ENCODE measurements around the gene TRIP11. TPM values are rescaled to one million over a fixed set of nuclear protein-coding genes. Genes with fewer than 3 reads are reported as not detected.

TRIP11 gene
- total and polyA plus RNA-seq, 2 of the 13 experiments (the other 11 are each of a cell fraction or from before 2014, with no cell fraction given) = 10.9 to 32.8 TPM

DNA sequence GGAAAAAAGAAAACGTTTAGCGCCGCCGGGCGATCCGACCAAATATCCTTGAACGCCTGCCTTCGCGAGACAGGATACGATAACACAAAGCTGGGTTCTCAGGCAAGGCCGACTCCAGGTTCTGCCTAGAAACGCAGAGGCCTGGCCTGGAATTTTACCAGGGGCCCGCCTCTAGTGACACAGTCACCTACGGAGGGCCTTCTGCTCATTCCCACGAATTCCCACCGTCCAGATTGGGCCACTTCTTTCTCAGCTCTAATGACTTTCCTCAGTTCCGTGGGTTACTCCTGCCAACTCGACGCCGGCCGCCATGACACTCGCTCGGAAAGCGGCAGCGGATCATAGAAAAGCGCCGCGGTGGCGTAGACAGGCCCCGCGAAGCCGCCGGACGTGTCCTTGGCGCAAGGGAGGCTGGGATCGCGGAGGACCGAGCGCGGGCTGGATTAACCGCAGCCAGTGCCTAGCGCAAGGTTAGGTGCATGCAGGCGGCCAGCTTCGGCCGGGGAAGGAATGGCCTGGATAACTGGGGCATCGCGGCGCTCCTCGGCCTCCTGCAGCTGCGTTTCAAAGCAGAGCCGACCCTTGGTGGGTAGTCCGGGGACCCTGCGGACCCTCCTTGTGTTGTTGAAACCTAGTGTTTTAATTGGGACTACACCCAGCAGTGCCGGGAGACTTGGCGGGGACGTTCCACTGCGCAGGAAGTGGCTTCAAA is at the start of gene TRIP11 (continued):
- TF ChIP-seq ZNF792 (CRISPR knock-in tag; IDR thresholded peaks at IDR 0.05) (peak; percentile 45; the same call in 1 of the 2 replicates), ZNF747 (CRISPR knock-in tag; IDR thresholded peaks at IDR 0.05; ENCODE audit: borderline replicate concordance) (peak; percentile 70; the same call in 1 of the 2 replicates), HMG20B (CRISPR knock-in tag; conservative IDR thresholded peaks at IDR 0.05) (no peak; the same call in 1 of the 2 replicates), NFATC3 (CRISPR knock-in tag; IDR thresholded peaks at IDR 0.05) (no peak), TCF12 (IDR thresholded peaks at IDR 0.05) (no peak), TCF12 (CRISPR knock-in tag; IDR thresholded peaks at IDR 0.05) (no peak), NFIB (CRISPR knock-in tag; IDR thresholded peaks at IDR 0.05; ENCODE audit: borderline replicate concordance) (no peak), MIER3 (CRISPR knock-in tag; IDR thresholded peaks at IDR 0.05; ENCODE audit: borderline replicate concordance) (peak; percentile 96; the same call in 1 of the 2 replicates), ZFP1 (CRISPR knock-in tag; IDR thresholded peaks at IDR 0.05) (no peak; the same call in 1 of the 2 replicates), PAX8 (CRISPR knock-in tag; IDR thresholded peaks at IDR 0.05; ENCODE audit: borderline replicate concordance) (peak; percentile 72; the same call in 1 of the 2 replicates), SNRNP70 (IDR thresholded peaks at IDR 0.05; ENCODE audit: low read depth, low read length) (no peak), ZNF136 (CRISPR knock-in tag; IDR thresholded peaks at IDR 0.05; ENCODE audit: low read depth) (no peak), HMGA1 (CRISPR knock-in tag; conservative IDR thresholded peaks at IDR 0.05) (no peak), ZNF768 (CRISPR knock-in tag; IDR thresholded peaks at IDR 0.05) (peak; percentile 55)
- TF ChIP-seq, protein P1, sequence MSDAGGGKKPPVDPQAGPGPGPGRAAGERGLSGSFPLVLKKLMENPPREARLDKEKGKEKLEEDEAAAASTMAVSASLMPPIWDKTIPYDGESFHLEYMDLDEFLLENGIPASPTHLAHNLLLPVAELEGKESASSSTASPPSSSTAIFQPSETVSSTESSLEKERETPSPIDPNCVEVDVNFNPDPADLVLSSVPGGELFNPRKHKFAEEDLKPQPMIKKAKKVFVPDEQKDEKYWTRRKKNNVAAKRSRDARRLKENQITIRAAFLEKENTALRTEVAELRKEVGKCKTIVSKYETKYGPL (CRISPR knock-in tag; IDR thresholded peaks at IDR 0.05) = 0 out of 2 replicates have a peak, but pooled peaks have one; percentile 30
- TF ChIP-seq, protein P2, sequence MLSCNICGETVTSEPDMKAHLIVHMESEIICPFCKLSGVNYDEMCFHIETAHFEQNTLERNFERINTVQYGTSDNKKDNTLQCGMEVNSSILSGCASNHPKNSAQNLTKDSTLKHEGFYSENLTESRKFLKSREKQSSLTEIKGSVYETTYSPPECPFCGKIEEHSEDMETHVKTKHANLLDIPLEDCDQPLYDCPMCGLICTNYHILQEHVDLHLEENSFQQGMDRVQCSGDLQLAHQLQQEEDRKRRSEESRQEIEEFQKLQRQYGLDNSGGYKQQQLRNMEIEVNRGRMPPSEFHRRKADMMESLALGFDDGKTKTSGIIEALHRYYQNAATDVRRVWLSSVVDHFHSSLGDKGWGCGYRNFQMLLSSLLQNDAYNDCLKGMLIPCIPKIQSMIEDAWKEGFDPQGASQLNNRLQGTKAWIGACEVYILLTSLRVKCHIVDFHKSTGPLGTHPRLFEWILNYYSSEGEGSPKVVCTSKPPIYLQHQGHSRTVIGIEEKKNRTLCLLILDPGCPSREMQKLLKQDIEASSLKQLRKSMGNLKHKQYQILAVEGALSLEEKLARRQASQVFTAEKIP (CRISPR knock-in tag; IDR thresholded peaks at IDR 0.05; ENCODE audit: borderline replicate concordance) = no peak
- TF ChIP-seq, protein P3, sequence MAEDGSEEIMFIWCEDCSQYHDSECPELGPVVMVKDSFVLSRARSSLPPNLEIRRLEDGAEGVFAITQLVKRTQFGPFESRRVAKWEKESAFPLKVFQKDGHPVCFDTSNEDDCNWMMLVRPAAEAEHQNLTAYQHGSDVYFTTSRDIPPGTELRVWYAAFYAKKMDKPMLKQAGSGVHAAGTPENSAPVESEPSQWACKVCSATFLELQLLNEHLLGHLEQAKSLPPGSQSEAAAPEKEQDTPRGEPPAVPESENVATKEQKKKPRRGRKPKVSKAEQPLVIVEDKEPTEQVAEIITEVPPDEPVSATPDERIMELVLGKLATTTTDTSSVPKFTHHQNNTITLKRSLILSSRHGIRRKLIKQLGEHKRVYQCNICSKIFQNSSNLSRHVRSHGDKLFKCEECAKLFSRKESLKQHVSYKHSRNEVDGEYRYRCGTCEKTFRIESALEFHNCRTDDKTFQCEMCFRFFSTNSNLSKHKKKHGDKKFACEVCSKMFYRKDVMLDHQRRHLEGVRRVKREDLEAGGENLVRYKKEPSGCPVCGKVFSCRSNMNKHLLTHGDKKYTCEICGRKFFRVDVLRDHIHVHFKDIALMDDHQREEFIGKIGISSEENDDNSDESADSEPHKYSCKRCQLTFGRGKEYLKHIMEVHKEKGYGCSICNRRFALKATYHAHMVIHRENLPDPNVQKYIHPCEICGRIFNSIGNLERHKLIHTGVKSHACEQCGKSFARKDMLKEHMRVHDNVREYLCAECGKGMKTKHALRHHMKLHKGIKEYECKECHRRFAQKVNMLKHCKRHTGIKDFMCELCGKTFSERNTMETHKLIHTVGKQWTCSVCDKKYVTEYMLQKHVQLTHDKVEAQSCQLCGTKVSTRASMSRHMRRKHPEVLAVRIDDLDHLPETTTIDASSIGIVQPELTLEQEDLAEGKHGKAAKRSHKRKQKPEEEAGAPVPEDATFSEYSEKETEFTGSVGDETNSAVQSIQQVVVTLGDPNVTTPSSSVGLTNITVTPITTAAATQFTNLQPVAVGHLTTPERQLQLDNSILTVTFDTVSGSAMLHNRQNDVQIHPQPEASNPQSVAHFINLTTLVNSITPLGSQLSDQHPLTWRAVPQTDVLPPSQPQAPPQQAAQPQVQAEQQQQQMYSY (CRISPR knock-in tag; IDR thresholded peaks at IDR 0.05) = no peak
- TF ChIP-seq, protein P4, sequence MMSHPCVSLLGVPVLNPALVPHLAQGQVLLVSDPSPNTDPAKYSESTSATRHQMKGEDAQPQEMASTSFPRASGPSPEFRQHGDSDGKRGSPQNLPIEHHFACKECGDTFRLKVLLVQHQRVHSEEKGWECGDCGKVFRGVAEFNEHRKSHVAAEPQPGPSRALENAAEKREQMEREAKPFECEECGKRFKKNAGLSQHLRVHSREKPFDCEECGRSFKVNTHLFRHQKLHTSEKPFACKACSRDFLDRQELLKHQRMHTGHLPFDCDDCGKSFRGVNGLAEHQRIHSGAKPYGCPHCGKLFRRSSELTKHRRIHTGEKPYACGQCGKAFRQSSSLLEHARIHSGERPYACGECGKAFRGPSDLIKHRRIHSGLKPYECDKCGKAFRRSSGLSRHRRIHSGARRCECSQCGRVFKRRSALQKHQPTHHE (CRISPR knock-in tag; IDR thresholded peaks at IDR 0.05; ENCODE audit: borderline replicate concordance) = 0 out of 2 replicates have a peak, but pooled peaks have one; percentile 84
- TF ChIP-seq, protein P5, sequence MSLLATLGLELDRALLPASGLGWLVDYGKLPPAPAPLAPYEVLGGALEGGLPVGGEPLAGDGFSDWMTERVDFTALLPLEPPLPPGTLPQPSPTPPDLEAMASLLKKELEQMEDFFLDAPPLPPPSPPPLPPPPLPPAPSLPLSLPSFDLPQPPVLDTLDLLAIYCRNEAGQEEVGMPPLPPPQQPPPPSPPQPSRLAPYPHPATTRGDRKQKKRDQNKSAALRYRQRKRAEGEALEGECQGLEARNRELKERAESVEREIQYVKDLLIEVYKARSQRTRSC (CRISPR knock-in tag; IDR thresholded peaks at IDR 0.05; ENCODE audit: low read depth) = no peak
- TF ChIP-seq, protein P6, sequence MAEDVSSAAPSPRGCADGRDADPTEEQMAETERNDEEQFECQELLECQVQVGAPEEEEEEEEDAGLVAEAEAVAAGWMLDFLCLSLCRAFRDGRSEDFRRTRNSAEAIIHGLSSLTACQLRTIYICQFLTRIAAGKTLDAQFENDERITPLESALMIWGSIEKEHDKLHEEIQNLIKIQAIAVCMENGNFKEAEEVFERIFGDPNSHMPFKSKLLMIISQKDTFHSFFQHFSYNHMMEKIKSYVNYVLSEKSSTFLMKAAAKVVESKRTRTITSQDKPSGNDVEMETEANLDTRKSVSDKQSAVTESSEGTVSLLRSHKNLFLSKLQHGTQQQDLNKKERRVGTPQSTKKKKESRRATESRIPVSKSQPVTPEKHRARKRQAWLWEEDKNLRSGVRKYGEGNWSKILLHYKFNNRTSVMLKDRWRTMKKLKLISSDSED (CRISPR knock-in tag; IDR thresholded peaks at IDR 0.05) = no peak

All from HepG2 (cell line).